Endodermal cell (in vitro differentiated cells): ENCODE measurements around the gene LILRA6. TPM values are rescaled to one million over a fixed set of nuclear protein-coding genes. Genes with fewer than 3 reads are reported as not detected.
"Not testable (repeated sequence)": the region's sequence is repeated elsewhere in the genome, so short reads cannot be mapped to it uniquely, and the experiment has no call there.

Experiments used
- DNase-seq: peaks from one replicate; pipeline ENCODE4 v3.0.0-alpha.2; 2017
- H3K27ac ChIP-seq: 2 replicates; pipeline ENCODE4 v1.5.1; 2013; ENCODE audit warnings: mild to moderate bottlenecking, low read depth, low read length, moderate library complexity
- H3K27me3 ChIP-seq: 2 replicates; pipeline ENCODE4 v1.6.1; 2013; ENCODE audit warnings: mild to moderate bottlenecking, low read length, moderate library complexity; ENCODE audit not compliant: insufficient read depth, control insufficient read depth, poor library complexity, severe bottlenecking
- H3K36me3 ChIP-seq: 2 replicates; pipeline ENCODE4 v1.7.0; 2013; ENCODE audit warnings: mild to moderate bottlenecking, low read length, moderate library complexity; ENCODE audit not compliant: control insufficient read depth, insufficient read depth
- H3K4me1 ChIP-seq: one replicate; pipeline ENCODE4 v1.7.0; 2013; ENCODE audit warnings: low read length; ENCODE audit not compliant: control insufficient read depth, insufficient read depth
- H3K4me3 ChIP-seq: 2 replicates; pipeline ENCODE4 v1.5.1; 2013; ENCODE audit warnings: mild to moderate bottlenecking, low read length, moderate library complexity
- H3K9ac ChIP-seq: 2 replicates; pipeline ENCODE4 v1.6.1; 2013; ENCODE audit warnings: mild to moderate bottlenecking, low read length, moderate library complexity; ENCODE audit not compliant: poor library complexity, severe bottlenecking; ENCODE audit errors: extremely low read depth
- H3K9me3 ChIP-seq: 2 replicates; pipeline ENCODE4 v1.6.1; 2013; ENCODE audit warnings: mild to moderate bottlenecking, low read length, moderate library complexity; ENCODE audit not compliant: control insufficient read depth
- H3K27ac Mint-ChIP-seq: 2 replicates; pipeline ENCODE4 v1.8.0; 2020; ENCODE audit warnings: mixed read lengths
- H3K27me3 Mint-ChIP-seq: 2 replicates; pipeline ENCODE4 v1.8.0; 2021; ENCODE audit warnings: mild to moderate bottlenecking, mixed read lengths; ENCODE audit not compliant: insufficient read depth
- H3K36me3 Mint-ChIP-seq: 2 replicates; pipeline ENCODE4 v1.8.0; 2020; ENCODE audit warnings: low read depth, mixed read lengths
- H3K4me1 Mint-ChIP-seq: 2 replicates; pipeline ENCODE4 v1.8.0; 2020; ENCODE audit warnings: mixed read lengths
- H3K4me3 Mint-ChIP-seq: 2 replicates; pipeline ENCODE4 v1.8.0; 2020; ENCODE audit warnings: mild to moderate bottlenecking, moderate library complexity, mixed read lengths
- H3K9me3 Mint-ChIP-seq: 2 replicates; pipeline ENCODE4 v1.8.0; 2020; ENCODE audit warnings: mild to moderate bottlenecking, mixed read lengths
- CTCF ChIP-seq: fragments of 200-600 bp; sonication (generic); conservative IDR thresholded peaks from 2 replicates; pipeline ENCODE4 v1.5.0; 2021; ENCODE audit warnings: antibody characterized with exemption, mild to moderate bottlenecking
- WGBS, 2 experiments: methylation state at CpG; one replicate each; pipeline versions ENCODE4 v1.1.5 to v1.1.7; 2013; ENCODE audit warnings: missing lambda C conversion rate in 2 of 2, mixed read lengths in 1 of 2; ENCODE audit not compliant: insufficient coverage in 1 of 2, insufficient read length in 1 of 2; 5-methylcytosine and 5-hydroxymethylcytosine counted together
- total RNA-seq, 2 donors: library from RNA; stranded (reverse); fragmentation: NEBNext Ultra II Directional in 1 of 2; extraction: Animal tissue kit (Norgen Biotek cat#: 25700) in 1 of 2; gene quantifications; 2 replicates in 1 of 2; 3 replicates in 1 of 2; pipeline ENCODE4 v1.2.1, GENCODE V29; 2021

Gene LILRA6
- total RNA-seq, 2 donors from 2014 or later, result not detected

- Mint-ChIP-seq H3K9me3 (peaks cover 11% of the 10 kb centered on the region), H3K27ac (no peak overlapping the region)
These were observed 25.7 kb downstream of the LILRA6 start for GRCh38 chr19:54216869-54217268.

GRCh38 chr19:54214734-54215133, 27.9 kb downstream of the LILRA6 start:
- H3K36me3 Mint-ChIP-seq, result peaks cover 36% of the 10 kb centered on the region
- WGBS, 2 experiments, result 96 to 100% methylated on average over 3 to 13 of the region's 19 CpGs
- peaks cover 11% of the 10 kb centered on the region for H3K9me3 Mint-ChIP-seq
- H3K4me1 ChIP-seq, DNase-seq, H3K27me3 Mint-ChIP-seq, H3K27ac Mint-ChIP-seq, H3K9me3 ChIP-seq, H3K36me3 ChIP-seq, H3K4me3 ChIP-seq, H3K4me1 Mint-ChIP-seq, H3K27ac ChIP-seq, H3K27me3 ChIP-seq, H3K4me3 Mint-ChIP-seq, H3K9ac ChIP-seq: not testable (repeated sequence)

More at GRCh38 chr19:54216869-54217268, 25.7 kb downstream of the LILRA6 start:
- Histone ChIP-seq H3K36me3 (no peaks in the 10 kb centered on the region), H3K27ac (no peak overlapping the region), H3K9ac (no peak overlapping the region), H3K4me3 (no peak overlapping the region), H3K9me3 (no peaks in the 10 kb centered on the region), H3K4me1 (no peaks in the 10 kb centered on the region), H3K27me3 (no peaks in the 10 kb centered on the region)
- Mint-ChIP-seq H3K4me1 (no peaks in the 10 kb centered on the region), H3K4me3 (no peak overlapping the region), H3K36me3 (peaks cover 23% of the 10 kb centered on the region), H3K27me3 (no peaks in the 10 kb centered on the region)
- no peak for DNase-seq
- TF ChIP-seq CTCF, result no peak
- 89% methylated on average over 3 to 9 of the region's 9 CpGs for WGBS, 2 experiments

- peaks cover 11% of the 10 kb centered on the region for H3K9me3 Mint-ChIP-seq
- H3K36me3 Mint-ChIP-seq, result peaks cover 36% of the 10 kb centered on the region
- not testable (repeated sequence) for H3K4me3 ChIP-seq, H3K27ac Mint-ChIP-seq, H3K9ac ChIP-seq, H3K4me3 Mint-ChIP-seq, H3K36me3 ChIP-seq, H3K9me3 ChIP-seq, H3K27me3 ChIP-seq, H3K4me1 Mint-ChIP-seq, H3K27me3 Mint-ChIP-seq, H3K27ac ChIP-seq, DNase-seq, H3K4me1 ChIP-seq
- no CpG with 5 or more reads among the region's 5 CpGs for WGBS, 2 experiments
These were observed 28.4 kb downstream of the LILRA6 start for GRCh38 chr19:54214217-54214616.

GRCh38 chr19:54211235-54211634, 31.4 kb downstream of the LILRA6 start:
- H3K9ac ChIP-seq, result no peak overlapping the region
- TF ChIP-seq CTCF, result peak; percentile 14
- Mint-ChIP-seq H3K4me1 (peaks cover 21% of the 10 kb centered on the region), H3K9me3 (peaks cover 11% of the 10 kb centered on the region), H3K36me3 (peaks cover 50% of the 10 kb centered on the region), H3K4me3 (no peak overlapping the region), H3K27me3 (no peaks in the 10 kb centered on the region), H3K27ac (peak overlapping the region; percentile 31)
- no peak overlapping the region for H3K27ac ChIP-seq
- no peak overlapping the region for H3K4me3 ChIP-seq
- H3K4me1 ChIP-seq, result no peaks in the 10 kb centered on the region
- DNase-seq, result no peak
- 95 to 100% methylated on average over 8 to 12 of the region's 12 CpGs for WGBS, 2 experiments
- H3K36me3 ChIP-seq, result peaks cover 15% of the 10 kb centered on the region
- no peaks in the 10 kb centered on the region for H3K9me3 ChIP-seq
- H3K27me3 ChIP-seq, result no peaks in the 10 kb centered on the region
